MM.1S (cell line): ENCODE data around the gene MAGIX.

Experiments
- EZH2 ChIP-seq: fragments of 300-600 bp; sonication (generic); optimal IDR thresholded peaks from 2 replicates; pipeline ENCODE3; 2017; ENCODE audit warnings: low read depth, mild to moderate bottlenecking, antibody characterized with exemption, low read length, mixed read lengths
- TF ChIP-seq, protein P1 (sequence below): fragments of 300-600 bp; sonication (generic); IDR thresholded peaks from 2 replicates; pipeline ENCODE4 v1.5.1; 2016; ENCODE audit warnings: antibody characterized with exemption, low read length, mixed read lengths

DNA sequence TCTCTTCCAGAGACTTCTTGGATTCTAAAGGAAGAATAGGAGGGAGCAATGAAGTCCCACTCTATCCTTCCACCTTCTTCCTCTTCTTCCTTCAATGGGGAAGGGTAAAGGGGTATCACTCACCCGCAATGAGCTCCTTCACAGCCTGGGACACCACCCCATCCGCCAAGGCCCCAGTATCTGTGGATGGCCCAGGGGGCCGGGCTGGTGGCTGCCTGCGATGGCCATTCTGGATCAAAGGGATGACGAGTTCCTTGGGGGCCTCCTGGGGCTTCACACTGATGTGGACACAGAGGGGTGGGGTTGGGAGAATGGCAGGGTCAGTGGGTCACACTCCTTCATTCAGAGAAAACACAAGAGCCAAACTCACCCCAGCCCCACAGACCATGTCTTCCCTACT is 40.1 kb upstream of the MAGIX start:
- TF ChIP-seq, protein P1, sequence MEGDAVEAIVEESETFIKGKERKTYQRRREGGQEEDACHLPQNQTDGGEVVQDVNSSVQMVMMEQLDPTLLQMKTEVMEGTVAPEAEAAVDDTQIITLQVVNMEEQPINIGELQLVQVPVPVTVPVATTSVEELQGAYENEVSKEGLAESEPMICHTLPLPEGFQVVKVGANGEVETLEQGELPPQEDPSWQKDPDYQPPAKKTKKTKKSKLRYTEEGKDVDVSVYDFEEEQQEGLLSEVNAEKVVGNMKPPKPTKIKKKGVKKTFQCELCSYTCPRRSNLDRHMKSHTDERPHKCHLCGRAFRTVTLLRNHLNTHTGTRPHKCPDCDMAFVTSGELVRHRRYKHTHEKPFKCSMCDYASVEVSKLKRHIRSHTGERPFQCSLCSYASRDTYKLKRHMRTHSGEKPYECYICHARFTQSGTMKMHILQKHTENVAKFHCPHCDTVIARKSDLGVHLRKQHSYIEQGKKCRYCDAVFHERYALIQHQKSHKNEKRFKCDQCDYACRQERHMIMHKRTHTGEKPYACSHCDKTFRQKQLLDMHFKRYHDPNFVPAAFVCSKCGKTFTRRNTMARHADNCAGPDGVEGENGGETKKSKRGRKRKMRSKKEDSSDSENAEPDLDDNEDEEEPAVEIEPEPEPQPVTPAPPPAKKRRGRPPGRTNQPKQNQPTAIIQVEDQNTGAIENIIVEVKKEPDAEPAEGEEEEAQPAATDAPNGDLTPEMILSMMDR: no peak
- TF ChIP-seq EZH2: no peak
